Cardiac fibroblast (primary cell): Measurements from ENCODE around the gene HOXA9.

Experiments used
- DNase-seq, 2 donors: peaks; one replicate each; pipeline versions ENCODE4 v3.0.0 to v3.0.0-alpha.2; 2010; ENCODE audit warnings: low read depth in 2 of 2
- H3K4me3 ChIP-seq, 2 donors: replicated peaks in 1 of 2; 1 replicate in 1 of 2; 2 replicates in 1 of 2; pipeline ENCODE4 v1.5.1; 2011; ENCODE audit warnings: low read depth in 2 of 2, low read length in 2 of 2, mild to moderate bottlenecking in 2 of 2, moderate library complexity in 1 of 2
- CTCF ChIP-seq: IDR thresholded peaks from one replicate; pipeline ENCODE4 v1.5.1; 2011; ENCODE audit warnings: low read depth, mild to moderate bottlenecking, low read length, inconsistent platforms

HOXA9 gene

GRCh38 chr7:27165089-27165995 lies at the start of gene HOXA9:
Gene HOXA9, minus strand, starts transcription at chr7:27165537. Its CDS starts 80 bp downstream, at chr7:27165457.
- no peak for TF ChIP-seq CTCF
- H3K4me3 ChIP-seq = no peak within 1 kb of the TSS
- no peak for DNase-seq

- TF ChIP-seq CTCF = no peak
- H3K4me3 ChIP-seq = no peak overlapping the region
- DNase-seq = no peak
Observed at GRCh38 chr7:27214239-27214950, 49.1 kb upstream of the HOXA9 start.

GRCh38 chr7:27213433-27214238 lies 48.3 kb upstream of the HOXA9 start:
- no peak for TF ChIP-seq CTCF
- H3K4me3 ChIP-seq = no peak overlapping the region
- no peak for DNase-seq

GRCh38 chr7:27212497-27213432 lies 47.4 kb upstream of the HOXA9 start:
- no peak for DNase-seq
- no peak for TF ChIP-seq CTCF
- no peak overlapping the region for H3K4me3 ChIP-seq

GRCh38 chr7:27211764-27212204 lies 46.4 kb upstream of the HOXA9 start:
- TF ChIP-seq CTCF = no peak
- no peak for DNase-seq
- H3K4me3 ChIP-seq = no peak overlapping the region
